Coronary artery (tissue), 2 donors: ENCODE measurements around the gene GSTM1.

Experiments used
- DNase-seq: peaks from one replicate; pipeline ENCODE4 v3.0.0-alpha.2; 2017; ENCODE audit warnings: low spot score
- H3K27ac ChIP-seq, 2 donors: fragments of 200-600 bp; sonication (generic); one replicate each; pipeline ENCODE4 v1.5.1; 2016 to 2019
- H3K4me3 ChIP-seq: fragments of 200-600 bp; sonication (generic); 2 replicates; pipeline ENCODE4 v1.5.1; 2016; ENCODE audit warnings: mild to moderate bottlenecking, moderate library complexity
- CTCF ChIP-seq: fragments of 200-600 bp; sonication (generic); IDR thresholded peaks from one replicate; pipeline ENCODE4 v1.5.1; 2019; ENCODE audit warnings: antibody characterized with exemption

Gene GSTM1

GRCh38 chr1:109687641-109688499 is at the start of gene GSTM1:
GSTM1 (plus strand) TSS chr1:109687817; CDS start chr1:109687874, 57 bp downstream.
- Histone ChIP-seq H3K4me3 (peak within 1 kb of the TSS; percentile 74), H3K27ac (peak within 1 kb of the TSS in 1 of 2 donors; percentile 85)

GRCh38 chr1:109639063-109639840 is 48.4 kb upstream of the GSTM1 start:
- Histone ChIP-seq H3K4me3 (no peak overlapping the region), H3K27ac (no peak overlapping the region)
- TF ChIP-seq CTCF: no peak
- DNase-seq: peak; percentile 67

More at GRCh38 chr1:109687641-109688499, at the start of gene GSTM1:
- DNase-seq: peak; percentile 80
- TF ChIP-seq CTCF: no peak

GRCh38 chr1:109639841-109640184 is 47.8 kb upstream of the GSTM1 start:
- no peak overlapping the region for H3K27ac ChIP-seq
- DNase-seq: no peak
- no peak overlapping the region for H3K4me3 ChIP-seq
- no peak for TF ChIP-seq CTCF

GRCh38 chr1:109640285-109640865 is 47.2 kb upstream of the GSTM1 start:
- TF ChIP-seq CTCF: peak; percentile 90
- H3K27ac ChIP-seq: no peak overlapping the region
- peak; percentile 81 for DNase-seq

GRCh38 chr1:109641078-109641740 is 46.4 kb upstream of the GSTM1 start:
- Histone ChIP-seq H3K27ac (no peak overlapping the region), H3K4me3 (no peak overlapping the region)
- no peak for DNase-seq
- TF ChIP-seq CTCF: no peak

More at GRCh38 chr1:109640285-109640865, 47.2 kb upstream of the GSTM1 start:
- no peak overlapping the region for H3K4me3 ChIP-seq

- Histone ChIP-seq H3K4me3 (no peak overlapping the region), H3K27ac (no peak overlapping the region)
- no peak for TF ChIP-seq CTCF
- no peak for DNase-seq
These were observed 45.8 kb upstream of the GSTM1 start for GRCh38 chr1:109641861-109642260.
